NCI-H524 (cell line): ENCODE results near the gene GNB5.
A peak's percentile ranks its signal among the peaks of the same experiment; 100 is the strongest.

Experiments used
- DNase-seq, 2 experiments: peaks; one replicate each; lab custom pipeline; 2025; lab: John Stamatoyannopoulos, UW

Gene GNB5

GRCh38 chr15:52144656-52145178, 46.5 kb downstream of the GNB5 start:
- DNase-seq, result no peak

GRCh38 chr15:52143873-52144272, 47.3 kb downstream of the GNB5 start:
- no peak for DNase-seq

GRCh38 chr15:52140646-52141045, 50.5 kb downstream of the GNB5 start:
- DNase-seq, result no peak

GRCh38 chr15:52139599-52140462, 51.4 kb downstream of the GNB5 start:
- peak; percentile 5 to 69 for DNase-seq

GRCh38 chr15:52137432-52138357, 53.5 kb downstream of the GNB5 start:
- no peak for DNase-seq

- DNase-seq, result no peak
Observed at GRCh38 chr15:52136442-52136980, 54.7 kb downstream of the GNB5 start.

- DNase-seq, result no peak
Observed at GRCh38 chr15:52134502-52135144, 56.6 kb downstream of the GNB5 start.

GRCh38 chr15:52133510-52134220, 57.5 kb downstream of the GNB5 start:
- no peak for DNase-seq

- DNase-seq, result no peak
Observed at GRCh38 chr15:52132066-52132465, 59.1 kb downstream of the GNB5 start.

GRCh38 chr15:52128568-52128967, 62.6 kb downstream of the GNB5 start:
- no peak for DNase-seq

- DNase-seq, result no peak
Observed at GRCh38 chr15:52124270-52124880, 66.8 kb downstream of the GNB5 start.

GRCh38 chr15:52121896-52122295, 69.3 kb downstream of the GNB5 start:
- no peak for DNase-seq

- no peak for DNase-seq
Observed at GRCh38 chr15:52121006-52121405, 70.2 kb downstream of the GNB5 start.

GRCh38 chr15:52120488-52120887, 70.7 kb downstream of the GNB5 start:
- no peak for DNase-seq

- no peak for DNase-seq
Observed at GRCh38 chr15:52118969-52119749, 72.0 kb downstream of the GNB5 start.

GRCh38 chr15:52117549-52117948, 73.6 kb downstream of the GNB5 start:
- DNase-seq, result no peak

- DNase-seq, result peak in 1 of 2 experiments; percentile 16
Observed at GRCh38 chr15:52115598-52116427, 75.4 kb downstream of the GNB5 start.

- no peak for DNase-seq
Observed at GRCh38 chr15:52114261-52115055, 76.7 kb downstream of the GNB5 start.
